ENCODE measurements around the gene HSD17B10.

The HSD17B10 gene

DNA sequence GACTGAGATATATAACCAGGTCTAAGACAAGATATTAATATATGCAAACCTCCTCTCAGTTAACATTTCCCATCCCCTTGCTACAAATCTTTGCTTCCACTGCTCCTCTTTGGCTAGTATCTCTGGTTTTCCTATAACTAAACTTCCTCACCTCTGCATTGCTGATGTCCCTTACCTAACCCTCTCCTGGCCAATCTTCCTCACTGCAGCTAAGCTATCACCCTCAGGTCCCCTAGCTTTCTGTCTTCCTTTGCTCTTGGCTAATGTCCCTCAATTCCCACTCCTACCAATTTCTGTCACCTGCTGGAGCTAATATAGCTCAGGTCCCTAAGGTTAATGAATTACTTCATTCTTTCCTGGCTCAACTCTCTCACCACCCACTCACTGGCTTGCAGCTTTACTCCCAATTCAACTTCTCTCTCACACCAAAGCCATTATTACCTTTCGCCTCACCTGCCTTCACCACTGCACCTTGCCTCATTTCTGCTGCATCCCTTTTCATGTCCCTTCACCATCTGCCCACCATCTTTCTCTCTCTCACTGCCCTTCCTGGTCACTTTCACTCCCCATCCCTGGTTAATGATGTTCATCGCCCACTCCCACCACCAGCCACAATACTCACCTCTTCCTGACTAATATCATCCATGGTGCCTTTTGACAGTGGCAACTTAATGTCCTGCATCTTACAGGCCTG, 38.4 kb downstream of the HSD17B10 start:
- DNase-seq (ENCODE audit: low read depth), result no peak
- Histone ChIP-seq H3K4me3 (ENCODE audit: low read length) (no peak overlapping the region), H3K9ac (ENCODE audit: low read length) (no peak overlapping the region), H3K4me1 (ENCODE audit: control insufficient read depth, insufficient read depth, low read length) (no peaks in the 10 kb centered on the region), H3K9me3 (ENCODE audit: control insufficient read depth, low read length) (no peaks in the 10 kb centered on the region), H3K27me3 (replicated peaks; ENCODE audit: control insufficient read depth, insufficient read depth, low read length) (no peaks in the 10 kb centered on the region), H3K36me3 (ENCODE audit: control insufficient read depth, insufficient read depth, low read length, severe bottlenecking) (peaks cover 27% of the 10 kb centered on the region)

DNA sequence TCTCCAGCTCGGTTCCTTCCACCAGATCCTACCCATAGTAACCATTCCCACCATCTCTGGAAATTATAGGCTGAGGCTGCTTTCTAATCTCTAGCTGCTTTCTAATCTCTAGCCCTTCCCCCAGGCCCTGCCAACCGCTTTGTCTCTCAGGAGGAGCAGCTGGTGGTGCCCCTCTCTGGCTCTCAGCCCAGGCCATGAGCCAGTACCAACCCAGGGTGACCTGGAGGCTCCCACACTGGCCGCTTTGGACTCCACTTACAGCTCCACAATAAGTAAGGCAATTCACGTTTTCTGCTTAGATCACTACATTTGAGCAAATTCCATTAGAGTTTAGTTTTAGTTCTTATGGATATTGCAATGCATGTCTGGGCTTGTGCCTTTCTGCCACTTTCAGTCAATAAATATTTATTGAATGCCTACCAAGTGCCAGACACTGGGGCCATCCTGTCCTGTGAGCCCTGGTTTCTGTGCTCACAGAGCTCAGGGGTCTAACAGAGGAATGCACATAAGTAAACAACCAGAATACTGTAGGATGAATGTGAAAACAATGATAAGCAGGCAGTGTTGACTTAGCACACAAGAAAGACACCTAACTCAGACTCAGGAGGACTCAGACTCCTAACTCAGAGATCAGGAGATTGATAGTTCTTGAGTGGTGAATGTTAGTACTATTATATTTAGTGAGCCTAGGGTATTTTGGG, 50.6 kb downstream of the HSD17B10 start:
- no peak for DNase-seq (ENCODE audit: low read depth)
- peaks cover 56% of the 10 kb centered on the region for H3K36me3 ChIP-seq (ENCODE audit: control insufficient read depth, insufficient read depth, low read length, severe bottlenecking)

More for the DNA sequence above, 50.6 kb downstream of the HSD17B10 start:
- Histone ChIP-seq H3K9me3 (ENCODE audit: control insufficient read depth, low read length) (no peaks in the 10 kb centered on the region), H3K9ac (ENCODE audit: low read length) (no peak overlapping the region), H3K4me3 (ENCODE audit: low read length) (no peak overlapping the region), H3K27me3 (replicated peaks; ENCODE audit: control insufficient read depth, insufficient read depth, low read length) (no peaks in the 10 kb centered on the region), H3K4me1 (ENCODE audit: control insufficient read depth, insufficient read depth, low read length) (no peaks in the 10 kb centered on the region)
